Retina (tissue), 1 donor: ENCODE data around the gene CEP85L.
A peak's percentile ranks its signal among the peaks of the same experiment; 100 is the strongest.

Source experiments
- DNase-seq: peaks from one replicate; pipeline ENCODE4 v3.0.0-alpha.2; 2016

Gene CEP85L

DNA sequence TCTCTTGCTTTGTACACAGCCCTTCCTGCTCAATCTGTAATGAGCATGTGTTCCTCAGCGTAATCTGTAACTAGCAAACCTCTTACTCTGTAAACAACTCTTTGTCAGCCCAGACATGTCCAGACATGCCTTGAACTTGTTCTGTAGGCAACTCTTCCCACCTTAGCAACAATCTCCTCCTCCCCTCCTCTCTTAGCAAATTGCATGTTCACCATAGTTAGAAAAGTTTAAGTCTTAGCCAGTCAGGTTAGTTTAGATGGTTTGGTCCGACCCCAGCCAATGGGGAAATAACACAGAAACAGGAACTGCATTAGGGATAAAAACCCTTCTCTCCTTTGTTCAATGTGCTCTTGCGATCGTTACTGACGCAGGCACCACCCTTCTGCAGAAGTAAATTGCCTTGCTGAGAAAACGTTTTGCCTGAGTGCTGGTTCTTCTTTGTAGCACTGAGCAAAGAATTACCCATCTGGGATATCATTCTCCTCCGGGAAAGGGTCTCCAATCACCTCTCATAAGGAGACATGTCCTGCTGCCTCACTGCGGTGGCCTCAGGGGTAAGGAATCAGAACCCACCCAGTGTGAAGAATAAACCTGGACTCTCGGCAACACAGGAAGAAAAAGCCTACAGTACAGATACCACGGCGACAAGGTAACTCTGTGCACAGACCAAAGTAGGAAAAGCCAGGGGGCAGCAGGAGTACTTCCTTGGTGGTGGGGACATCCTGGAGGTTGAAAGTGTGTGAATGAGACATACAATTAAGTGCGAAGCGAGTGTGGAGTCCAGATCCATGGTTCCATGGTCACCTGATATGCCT is 77.1 kb downstream of the CEP85L start:
- DNase-seq = no peak

- no peak for DNase-seq
These were observed 80.3 kb downstream of the CEP85L start for GRCh38 chr6:118571121-118571520.

- DNase-seq = no peak
These were observed 81.9 kb downstream of the CEP85L start for GRCh38 chr6:118569498-118569897.

- no peak for DNase-seq
These were observed 83.4 kb downstream of the CEP85L start for GRCh38 chr6:118567974-118568373.

GRCh38 chr6:118565311-118565960 is 86.0 kb downstream of the CEP85L start:
- no peak for DNase-seq

- DNase-seq = no peak
These were observed 88.4 kb downstream of the CEP85L start for GRCh38 chr6:118562959-118563358.

- no peak for DNase-seq
These were observed 89.1 kb downstream of the CEP85L start for GRCh38 chr6:118562248-118562647.

DNA sequence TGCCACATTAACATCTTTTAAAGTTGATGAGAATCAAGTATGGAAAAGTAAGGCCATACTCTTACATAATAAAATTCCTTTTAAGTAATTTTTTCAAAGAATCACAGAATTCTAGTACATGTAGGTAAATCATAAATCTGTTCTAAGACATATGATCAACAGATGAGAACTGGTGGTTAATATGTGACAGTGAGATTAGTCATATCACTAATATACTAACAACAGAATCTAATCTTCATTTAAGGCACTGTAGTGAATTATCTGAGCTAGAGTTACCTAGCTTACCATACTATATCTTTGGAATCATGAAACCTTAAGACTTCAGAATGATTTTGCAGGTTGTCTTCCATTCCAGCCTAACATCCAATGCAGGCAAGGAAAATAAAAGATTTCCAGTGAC is 91.7 kb downstream of the CEP85L start:
- DNase-seq = no peak

GRCh38 chr6:118558464-118559217 is 92.8 kb downstream of the CEP85L start:
- DNase-seq = no peak

GRCh38 chr6:118554698-118555097 is 96.7 kb downstream of the CEP85L start:
- DNase-seq = no peak

DNA sequence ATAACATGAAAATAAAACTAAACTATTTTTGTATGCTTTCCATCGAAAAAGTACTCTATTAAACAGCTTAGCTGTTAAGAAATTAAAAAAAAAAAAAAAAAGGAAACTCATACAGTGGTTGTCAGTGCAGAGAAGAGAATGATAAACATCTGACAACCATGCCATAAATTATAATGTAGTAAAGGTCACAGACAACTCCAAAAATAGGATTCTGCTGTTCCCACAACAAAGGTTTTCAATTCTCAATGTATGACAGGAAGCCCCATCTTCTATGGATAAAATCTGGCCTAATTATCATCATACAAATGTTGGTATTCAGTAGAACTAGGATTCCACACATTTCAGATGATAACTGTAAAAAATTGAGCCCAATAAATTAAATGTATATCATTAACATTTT is 98.3 kb downstream of the CEP85L start:
- DNase-seq = no peak

DNA sequence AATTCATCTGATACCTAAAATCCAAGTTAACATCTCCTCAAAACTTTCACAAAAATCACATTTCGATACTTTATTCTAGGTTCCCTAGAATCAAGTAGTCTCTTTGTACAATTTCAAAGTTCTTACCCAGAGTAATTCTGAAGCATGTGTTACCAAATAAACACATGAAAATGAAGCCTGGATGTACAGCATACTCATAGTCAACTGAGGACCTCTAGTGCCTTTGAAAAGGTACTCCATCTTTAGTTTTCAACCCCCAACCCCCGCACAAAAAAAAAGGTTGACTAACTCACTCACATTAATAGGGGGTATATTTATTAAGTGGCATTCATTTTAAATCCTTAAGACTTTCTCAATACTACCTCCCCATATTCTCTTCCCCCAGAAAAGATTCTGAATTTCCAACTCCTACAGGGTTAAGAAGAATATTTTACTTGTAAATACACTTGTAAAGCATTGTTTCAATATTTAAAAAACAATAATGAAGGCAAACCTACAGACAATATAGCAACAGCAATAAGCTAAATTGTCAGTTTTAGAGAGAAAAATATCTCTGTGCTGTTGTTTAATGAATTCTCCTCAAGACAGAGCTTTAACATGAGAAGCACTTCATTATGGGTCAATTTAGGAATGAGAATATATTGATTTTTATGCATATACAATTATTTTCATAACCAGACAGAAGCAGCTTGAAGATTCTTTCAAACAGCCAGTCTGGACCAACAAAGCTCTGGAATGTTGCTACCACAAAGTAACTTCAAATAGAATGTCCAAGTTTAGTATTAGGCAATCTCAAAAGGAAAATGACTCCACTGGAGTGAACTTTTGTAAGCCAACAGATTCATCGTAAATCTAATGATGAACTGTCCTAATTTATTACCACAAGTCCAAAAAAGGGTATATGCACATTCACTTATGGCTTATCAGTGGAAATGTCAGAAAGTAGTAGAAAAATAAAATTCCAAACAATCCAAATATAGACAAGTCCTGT is 100.0 kb downstream of the CEP85L start:
- peak; percentile 38 for DNase-seq

DNA sequence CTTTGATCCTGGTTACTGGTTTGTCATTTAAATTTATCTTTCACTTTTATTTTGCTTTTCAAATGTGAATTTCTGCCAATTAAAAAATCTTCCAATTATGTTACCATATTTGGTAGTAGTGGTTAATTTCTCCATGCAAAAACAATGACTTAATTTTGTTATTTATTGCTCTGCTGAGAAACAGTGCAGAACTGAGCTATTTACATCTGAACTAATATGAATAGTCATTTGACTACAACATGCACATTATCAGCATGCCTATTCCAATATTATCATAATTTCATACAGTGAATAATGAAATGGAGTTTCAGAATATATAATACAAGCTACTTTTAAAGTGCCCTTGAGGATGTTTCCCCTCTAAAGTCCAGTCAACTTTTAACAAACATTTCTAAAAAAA is 102.8 kb downstream of the CEP85L start:
- no peak for DNase-seq

- no peak for DNase-seq
These were observed 103.3 kb downstream of the CEP85L start, which contains the start of gene PLN for GRCh38 chr6:118548136-118548535. Gene PLN, plus strand, starts transcription at chr6:118548296. Its CDS starts 10,626 bp downstream, at chr6:118558922.

DNA sequence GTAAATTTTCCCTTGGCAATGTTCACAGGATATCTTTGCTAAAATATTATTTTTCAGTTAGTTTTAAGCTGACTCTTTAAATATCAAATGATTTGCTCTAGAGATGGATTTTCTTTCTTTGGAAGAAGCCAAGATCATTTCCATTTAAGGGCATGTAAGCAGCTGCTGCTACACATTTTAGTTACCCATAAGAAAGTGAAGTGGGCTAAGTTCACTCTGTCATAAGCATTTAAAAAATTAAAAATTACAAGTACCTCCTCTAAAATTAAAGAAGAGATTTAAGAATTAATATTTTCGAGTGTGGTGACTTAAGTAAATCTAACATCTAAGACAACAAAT is 104.5 kb downstream of the CEP85L start:
- DNase-seq = no peak

DNA sequence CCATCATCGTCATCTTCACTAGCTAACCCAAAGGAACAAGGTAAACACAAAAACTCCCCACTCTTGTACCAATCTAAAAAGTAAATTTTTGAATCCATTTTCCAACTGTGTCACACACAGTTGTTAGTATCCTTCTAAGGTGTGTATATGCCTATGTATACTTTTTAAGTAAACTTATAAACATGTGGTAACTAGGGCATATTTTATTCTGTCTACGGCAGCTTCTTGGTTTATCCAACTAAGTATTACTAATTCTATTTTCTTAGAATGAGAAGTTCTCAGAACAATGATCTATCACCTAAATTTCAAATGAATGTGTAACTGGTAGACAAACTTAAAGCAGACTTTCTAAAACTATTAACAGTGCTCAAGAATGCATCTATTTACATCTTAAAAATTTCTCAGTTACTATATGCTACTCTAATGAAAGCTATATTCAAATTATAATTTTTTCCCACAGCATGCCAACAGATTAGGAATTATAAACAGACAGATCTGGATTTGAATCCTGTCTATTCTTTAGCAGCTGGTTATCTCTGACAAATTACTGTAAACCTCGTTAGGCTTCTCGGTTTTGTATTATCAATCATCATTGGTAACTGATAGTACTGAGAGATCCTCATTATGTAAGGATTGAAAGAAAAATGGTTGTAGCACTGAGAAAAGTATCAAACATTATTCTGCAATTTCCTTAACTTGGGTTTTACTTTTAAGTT is 105.1 kb downstream of the CEP85L start:
- no peak for DNase-seq

DNA sequence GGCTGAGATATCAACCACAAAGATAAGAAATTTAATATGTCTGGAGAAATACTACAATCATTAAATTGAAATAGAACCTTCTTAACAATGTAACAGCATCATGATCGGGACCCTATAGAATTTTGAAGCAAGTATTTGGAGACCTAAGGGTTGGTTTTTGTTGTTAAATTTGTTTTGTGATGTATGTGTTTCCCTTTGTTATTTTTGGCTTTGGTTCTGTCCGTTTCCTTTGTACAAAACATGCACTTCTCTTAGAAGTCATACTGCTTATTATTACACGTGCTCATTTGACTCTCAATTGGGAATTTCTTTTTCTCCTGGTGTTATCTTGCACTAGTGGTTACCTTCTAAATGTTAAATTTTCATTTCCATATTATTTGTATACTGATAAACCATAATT is 107.3 kb downstream of the CEP85L start:
- no peak for DNase-seq

GRCh38 chr6:118542184-118542952 is 109.0 kb downstream of the CEP85L start:
- DNase-seq = no peak

DNA sequence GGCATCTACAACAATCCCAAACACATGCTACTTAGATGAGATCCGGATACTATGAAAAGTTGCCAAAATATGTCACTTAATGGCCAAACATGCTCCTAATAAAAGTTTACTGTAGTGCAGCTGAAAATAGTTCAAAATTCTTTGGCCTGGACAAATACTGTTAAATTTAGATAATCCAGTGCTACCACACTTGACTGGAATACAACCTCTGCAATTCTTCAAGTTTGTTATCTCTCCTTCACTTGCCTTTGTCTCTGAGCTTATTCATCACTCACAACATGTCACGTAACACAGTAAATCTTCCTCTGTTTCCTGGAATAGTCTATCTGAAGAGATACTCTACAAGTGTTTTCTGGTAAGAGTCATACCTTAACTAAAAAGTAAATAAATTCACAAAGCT is 113.8 kb downstream of the CEP85L start:
- DNase-seq = no peak

GRCh38 chr6:118536478-118536877 is 114.9 kb downstream of the CEP85L start:
- DNase-seq = no peak
